Epithelial cell of proximal tubule (primary cell): Measurements from ENCODE around the gene DTNB. TPM values are rescaled to one million over a fixed set of nuclear protein-coding genes. Genes with fewer than 3 reads are reported as not detected.

Source experiments
- DNase-seq: peaks from one replicate; pipeline ENCODE4 v3.0.0-alpha.2; 2011; ENCODE audit warnings: low read depth
- H3K4me3 ChIP-seq: 2 replicates; pipeline ENCODE4 v1.5.1; 2011; ENCODE audit warnings: low read depth, mild to moderate bottlenecking, low read length
- CTCF ChIP-seq: conservative IDR thresholded peaks from 2 replicates; pipeline ENCODE4 v1.5.1; 2012; ENCODE audit warnings: low read depth, mild to moderate bottlenecking, low read length
- total RNA-seq: library from RNA; depleted of rRNA; stranded (reverse); fragments of >200 nt; gene quantifications from 2 replicates; pipeline ENCODE4 v1.2.3, GENCODE V29; 2015

Gene DTNB
- total RNA-seq, 1 donor from 2014 or later: 4.8 TPM

GRCh38 chr2:25402477-25402876, 270.9 kb downstream of the DTNB start:
- no peak overlapping the region for H3K4me3 ChIP-seq
- TF ChIP-seq CTCF: no peak
- DNase-seq: no peak

GRCh38 chr2:25401307-25402026, 271.9 kb downstream of the DTNB start:
- no peak for DNase-seq
- H3K4me3 ChIP-seq: no peak overlapping the region
- no peak for TF ChIP-seq CTCF

- no peak for DNase-seq
- no peak overlapping the region for H3K4me3 ChIP-seq
- TF ChIP-seq CTCF: no peak
Observed at GRCh38 chr2:25400576-25401216, 272.7 kb downstream of the DTNB start.

GRCh38 chr2:25400169-25400568, 273.2 kb downstream of the DTNB start:
- no peak overlapping the region for H3K4me3 ChIP-seq
- no peak for DNase-seq
- TF ChIP-seq CTCF: no peak

GRCh38 chr2:25398534-25398933, 274.8 kb downstream of the DTNB start:
- no peak for DNase-seq
- TF ChIP-seq CTCF: no peak
- no peak overlapping the region for H3K4me3 ChIP-seq

- no peak for TF ChIP-seq CTCF
- no peak overlapping the region for H3K4me3 ChIP-seq
- no peak for DNase-seq
Observed at GRCh38 chr2:25397777-25398176, 275.6 kb downstream of the DTNB start.

GRCh38 chr2:25389161-25389560, 284.2 kb downstream of the DTNB start:
- TF ChIP-seq CTCF: no peak
- no peak for DNase-seq
- no peak overlapping the region for H3K4me3 ChIP-seq
